Osteoblast (primary cell): ENCODE data around the gene SORCS2. TPM values are rescaled to one million over a fixed set of nuclear protein-coding genes. Genes with fewer than 3 reads are reported as not detected.
A peak's percentile ranks its signal among the peaks of the same experiment; 100 is the strongest.

ENCODE experiments used
- DNase-seq: peaks from one replicate; pipeline ENCODE4 v3.0.0; 2011; ENCODE audit warnings: low spot score, mixed read lengths; ENCODE audit not compliant: insufficient read length; ENCODE audit errors: missing footprints
- H2AFZ ChIP-seq: 2 replicates; pipeline ENCODE4 v1.6.0; 2011; ENCODE audit warnings: mild to moderate bottlenecking, low read length
- H3K27ac ChIP-seq: 2 replicates; pipeline ENCODE4 v1.5.1; 2011; ENCODE audit warnings: mild to moderate bottlenecking, low read depth, low read length, moderate library complexity
- H3K27me3 ChIP-seq: 2 replicates; pipeline ENCODE4 v1.6.0; 2012; ENCODE audit warnings: mild to moderate bottlenecking, control low read depth, inconsistent platforms, low read length, moderate library complexity; ENCODE audit not compliant: insufficient read depth
- H3K36me3 ChIP-seq: 2 replicates; pipeline ENCODE4 v1.5.1; 2011; ENCODE audit warnings: mild to moderate bottlenecking, low read length, control low read depth, moderate library complexity; ENCODE audit not compliant: insufficient read depth
- H3K4me1 ChIP-seq: 2 replicates; pipeline ENCODE4 v1.5.1; 2011; ENCODE audit warnings: mild to moderate bottlenecking, low read length, control low read depth, moderate library complexity; ENCODE audit not compliant: insufficient read depth
- H3K4me2 ChIP-seq: 2 replicates; pipeline ENCODE4 v1.6.0; 2011; ENCODE audit warnings: mild to moderate bottlenecking, low read length; ENCODE audit not compliant: insufficient read depth
- H3K4me3 ChIP-seq: fragments of 200-600 bp; sonication (generic); 3 replicates; pipeline ENCODE4 v1.5.1; 2012; ENCODE audit warnings: mild to moderate bottlenecking, low read length, inconsistent platforms; ENCODE audit not compliant: insufficient read depth
- H3K79me2 ChIP-seq: 2 replicates; pipeline ENCODE4 v1.6.0; 2012; ENCODE audit warnings: mild to moderate bottlenecking, low read length, control low read depth, inconsistent platforms; ENCODE audit not compliant: insufficient read depth
- H3K9me3 ChIP-seq: 2 replicates; pipeline ENCODE4 v1.5.1; 2011; ENCODE audit warnings: low read depth, low read length, control low read depth
- H4K20me1 ChIP-seq: 2 replicates; pipeline ENCODE4 v1.6.0; 2012; ENCODE audit warnings: mild to moderate bottlenecking, low read length, control low read depth; ENCODE audit not compliant: insufficient read depth
- CTCF ChIP-seq: IDR thresholded peaks from 2 replicates; pipeline ENCODE4 v1.5.1; 2011; ENCODE audit warnings: mild to moderate bottlenecking, low read depth, low read length, moderate library complexity; ENCODE audit errors: extremely low read depth
- total RNA-seq: library from RNA; depleted of rRNA; stranded (reverse); fragments of >200 nt; gene quantifications from 2 replicates; pipeline ENCODE4 v1.2.3, GENCODE V29; 2012

The SORCS2 gene
- total RNA-seq, 1 donor, result 9.0 TPM

GRCh38 chr4:7626531-7626930 is 434.2 kb downstream of the SORCS2 start:
- Histone ChIP-seq H2AFZ (no peak overlapping the region), H3K27ac (no peak overlapping the region), H3K4me3 (no peak overlapping the region), H3K4me2 (no peak overlapping the region), H3K9me3 (peaks cover 4% of the 10 kb centered on the region), H3K27me3 (peaks cover 11% of the 10 kb centered on the region), H3K4me1 (peaks cover 27% of the 10 kb centered on the region), H3K36me3 (no peaks in the 10 kb centered on the region), H4K20me1 (no peaks in the 10 kb centered on the region), H3K79me2 (no peaks in the 10 kb centered on the region)
- no peak for TF ChIP-seq CTCF
- peak; percentile 9 for DNase-seq

- no peak overlapping the region for H3K4me3 ChIP-seq
- no peaks in the 10 kb centered on the region for H3K36me3 ChIP-seq
- peaks cover 31% of the 10 kb centered on the region for H3K4me1 ChIP-seq
- no peak overlapping the region for H2AFZ ChIP-seq
- TF ChIP-seq CTCF, result no peak
- peak; percentile 61 for DNase-seq
- H4K20me1 ChIP-seq, result no peaks in the 10 kb centered on the region
- H3K79me2 ChIP-seq, result no peaks in the 10 kb centered on the region
- H3K9me3 ChIP-seq, result peaks cover 4% of the 10 kb centered on the region
- H3K27ac ChIP-seq, result no peak overlapping the region
- H3K4me2 ChIP-seq, result no peak overlapping the region
- peaks cover 13% of the 10 kb centered on the region for H3K27me3 ChIP-seq
These were observed 435.2 kb downstream of the SORCS2 start for GRCh38 chr4:7627251-7628250.

DNA sequence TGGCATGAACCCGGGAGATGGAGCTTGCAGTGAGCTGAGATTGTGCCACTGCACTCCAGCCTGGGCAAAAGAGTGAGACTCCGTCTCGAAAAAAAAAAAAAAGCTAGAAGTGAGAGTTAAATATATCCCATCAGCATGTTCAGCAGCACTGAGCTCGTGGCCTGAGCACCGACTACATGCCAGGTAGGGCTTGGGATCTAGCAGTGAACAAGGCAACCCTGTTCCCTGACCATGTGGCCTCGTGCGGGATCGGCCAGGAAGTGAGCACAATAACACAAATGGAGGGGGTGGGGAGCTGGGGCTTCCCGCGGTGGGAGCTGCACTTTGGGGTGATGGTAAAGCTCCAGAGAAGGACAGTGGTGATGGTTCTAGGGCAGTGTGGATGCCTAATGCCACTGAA is 436.1 kb downstream of the SORCS2 start:
- no peak for TF ChIP-seq CTCF
- Histone ChIP-seq H4K20me1 (no peaks in the 10 kb centered on the region), H3K36me3 (no peaks in the 10 kb centered on the region), H3K4me3 (no peak overlapping the region), H3K4me1 (peaks cover 31% of the 10 kb centered on the region), H2AFZ (no peak overlapping the region), H3K9me3 (peaks cover 4% of the 10 kb centered on the region), H3K27me3 (peaks cover 7% of the 10 kb centered on the region), H3K79me2 (no peaks in the 10 kb centered on the region), H3K27ac (no peak overlapping the region), H3K4me2 (no peak overlapping the region)
- peak; percentile 46 for DNase-seq

DNA sequence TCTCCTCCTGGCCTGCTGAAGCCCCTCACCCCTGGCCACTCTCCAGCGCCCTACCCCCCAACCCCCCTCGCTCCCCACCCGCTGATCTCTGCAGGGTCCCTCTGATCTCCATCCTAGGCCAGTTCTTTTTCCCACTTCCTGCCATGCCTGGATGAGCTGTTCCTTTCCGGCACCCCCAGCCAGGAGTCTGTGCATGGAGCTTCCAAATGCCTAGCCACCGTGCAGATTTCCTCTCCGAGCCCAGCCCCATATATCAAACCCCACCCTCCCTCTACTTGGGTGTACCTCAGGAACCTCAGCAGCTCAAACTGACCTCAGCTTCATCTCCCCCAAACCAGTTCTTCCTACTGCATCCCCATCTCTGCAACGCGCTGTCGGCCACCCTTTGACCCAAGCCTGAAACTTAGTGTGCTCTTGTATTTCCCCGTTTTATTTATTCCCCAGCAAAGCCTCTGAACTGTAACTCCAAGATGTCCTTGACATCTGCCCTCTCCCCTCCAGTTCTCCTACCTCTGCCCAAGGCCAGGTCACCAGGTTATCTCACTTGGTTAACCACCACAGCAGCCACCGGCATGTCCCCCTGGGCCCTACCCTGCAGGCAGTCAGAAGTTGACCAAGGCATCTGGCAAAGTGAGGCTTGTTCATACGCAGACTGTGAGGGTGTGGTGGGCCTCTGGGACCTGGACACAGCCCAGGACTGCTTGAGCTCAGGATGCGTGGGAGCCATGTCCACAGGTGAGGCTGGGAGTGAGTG is 437.3 kb downstream of the SORCS2 start:
- TF ChIP-seq CTCF, result no peak
- H3K27me3 ChIP-seq, result peaks cover 5% of the 10 kb centered on the region
- H3K9me3 ChIP-seq, result peaks cover 4% of the 10 kb centered on the region
- H2AFZ ChIP-seq, result no peak overlapping the region
- DNase-seq, result peak; percentile 25
- no peak overlapping the region for H3K4me3 ChIP-seq
- H3K27ac ChIP-seq, result no peak overlapping the region
- no peak overlapping the region for H3K4me2 ChIP-seq
- no peaks in the 10 kb centered on the region for H3K36me3 ChIP-seq
- no peaks in the 10 kb centered on the region for H3K79me2 ChIP-seq
- H3K4me1 ChIP-seq, result peaks cover 29% of the 10 kb centered on the region
- H4K20me1 ChIP-seq, result no peaks in the 10 kb centered on the region
